Neutrophil (primary cell): Measurements from ENCODE around the gene UBN2.

Experiments
- H3K27ac ChIP-seq: fragments of 200-600 bp; sonication (generic); 2 replicates; pipeline ENCODE4 v1.5.1; 2016; ENCODE audit warnings: mild to moderate bottlenecking, moderate library complexity
- H3K27me3 ChIP-seq: fragments of 200-600 bp; sonication (generic); 2 replicates; pipeline ENCODE4 v1.6.0; 2016; ENCODE audit warnings: mild to moderate bottlenecking
- H3K36me3 ChIP-seq: fragments of 200-600 bp; sonication (generic); 2 replicates; pipeline ENCODE4 v1.5.1; 2017
- H3K4me1 ChIP-seq, 2 experiments: fragments of 200-600 bp in 1 of 2; sonication (generic) in 1 of 2; 1 replicate in 1 of 2; 2 replicates in 1 of 2; pipeline versions ENCODE4 v1.5.1 to v1.6.1; 2013 to 2016; ENCODE audit warnings: low read depth in 1 of 2, low read length in 1 of 2, mild to moderate bottlenecking in 1 of 2, moderate library complexity in 1 of 2; ENCODE audit not compliant: control insufficient read depth in 1 of 2, insufficient read depth in 1 of 2
- H3K4me3 ChIP-seq, 2 experiments: fragments of 200-600 bp in 1 of 2; sonication (generic) in 1 of 2; 1 replicate in 1 of 2; 2 replicates in 1 of 2; pipeline ENCODE4 v1.5.1; 2013 to 2016; ENCODE audit warnings: low read depth in 1 of 2, low read length in 1 of 2, mild to moderate bottlenecking in 1 of 2, moderate library complexity in 1 of 2
- H3K9me3 ChIP-seq: fragments of 200-600 bp; sonication (generic); 2 replicates; pipeline ENCODE4 v1.5.1; 2016
- TF ChIP-seq, protein P1 (sequence below): fragments of 200-600 bp; sonication (generic); IDR thresholded peaks from 2 replicates; pipeline ENCODE4 v1.5.1; 2016; ENCODE audit warnings: antibody characterized with exemption

The UBN2 gene

DNA sequence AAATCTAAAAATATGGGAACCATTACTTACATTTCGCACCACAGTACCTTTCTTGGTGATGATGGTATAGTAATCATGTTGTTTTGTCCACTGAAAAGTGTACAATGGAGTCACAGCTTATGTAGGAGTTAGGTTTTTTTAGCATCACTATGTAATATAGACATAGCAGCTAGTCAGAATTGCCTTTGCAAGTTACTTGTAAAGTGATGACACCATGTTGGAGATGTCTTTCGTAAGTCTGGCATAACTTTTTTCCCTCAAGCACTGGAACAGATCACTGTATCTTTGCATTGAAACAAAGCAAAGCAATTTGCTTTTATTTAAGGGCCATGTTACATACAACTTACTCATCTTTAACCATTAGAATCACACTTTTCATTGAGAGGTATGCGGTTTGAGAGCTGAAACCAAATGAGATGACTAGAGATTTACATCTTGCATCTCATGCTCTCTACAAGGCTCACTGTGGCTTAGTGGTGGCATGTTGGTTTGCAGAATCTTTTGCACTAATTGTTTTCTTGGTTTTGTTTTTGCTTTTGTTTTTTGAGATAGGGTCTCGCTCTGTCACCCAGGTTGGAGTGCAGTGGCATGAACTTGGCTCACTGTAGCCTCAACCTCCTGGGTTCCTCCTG, 18.3 kb downstream of the UBN2 start:
- Histone ChIP-seq H3K36me3 (peaks cover 52% of the 10 kb centered on the region), H3K4me3 (no peak overlapping the region), H3K27ac (no peak overlapping the region), H3K4me1 (no peaks in the 10 kb centered on the region), H3K9me3 (no peaks in the 10 kb centered on the region), H3K27me3 (no peaks in the 10 kb centered on the region)
- TF ChIP-seq, protein P1, sequence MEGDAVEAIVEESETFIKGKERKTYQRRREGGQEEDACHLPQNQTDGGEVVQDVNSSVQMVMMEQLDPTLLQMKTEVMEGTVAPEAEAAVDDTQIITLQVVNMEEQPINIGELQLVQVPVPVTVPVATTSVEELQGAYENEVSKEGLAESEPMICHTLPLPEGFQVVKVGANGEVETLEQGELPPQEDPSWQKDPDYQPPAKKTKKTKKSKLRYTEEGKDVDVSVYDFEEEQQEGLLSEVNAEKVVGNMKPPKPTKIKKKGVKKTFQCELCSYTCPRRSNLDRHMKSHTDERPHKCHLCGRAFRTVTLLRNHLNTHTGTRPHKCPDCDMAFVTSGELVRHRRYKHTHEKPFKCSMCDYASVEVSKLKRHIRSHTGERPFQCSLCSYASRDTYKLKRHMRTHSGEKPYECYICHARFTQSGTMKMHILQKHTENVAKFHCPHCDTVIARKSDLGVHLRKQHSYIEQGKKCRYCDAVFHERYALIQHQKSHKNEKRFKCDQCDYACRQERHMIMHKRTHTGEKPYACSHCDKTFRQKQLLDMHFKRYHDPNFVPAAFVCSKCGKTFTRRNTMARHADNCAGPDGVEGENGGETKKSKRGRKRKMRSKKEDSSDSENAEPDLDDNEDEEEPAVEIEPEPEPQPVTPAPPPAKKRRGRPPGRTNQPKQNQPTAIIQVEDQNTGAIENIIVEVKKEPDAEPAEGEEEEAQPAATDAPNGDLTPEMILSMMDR = no peak

DNA sequence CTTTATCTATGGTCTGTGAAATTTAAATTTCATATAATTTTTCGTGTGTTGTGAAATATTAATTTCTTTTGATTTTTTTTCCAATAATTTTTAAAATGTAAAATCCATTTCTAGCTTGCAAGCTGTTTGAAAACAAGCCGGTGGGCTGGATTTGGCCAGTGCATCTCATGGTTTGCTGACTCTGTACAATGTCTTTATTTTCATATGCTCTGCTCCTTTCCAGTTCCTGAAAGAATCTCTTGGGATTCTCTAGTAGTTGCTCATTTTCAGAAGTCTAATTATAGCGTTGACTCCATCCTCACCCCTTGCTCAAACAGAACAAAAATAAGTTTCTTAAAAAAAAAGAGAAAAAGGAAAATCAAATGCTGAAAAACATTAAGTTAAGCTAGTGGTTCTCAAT, 21.4 kb downstream of the UBN2 start:
- Histone ChIP-seq H3K4me1 (peaks cover 0 to 6% of the 10 kb centered on the region in 2 experiments), H3K4me3 (no peak overlapping the region), H3K27me3 (no peaks in the 10 kb centered on the region), H3K36me3 (peaks cover 34% of the 10 kb centered on the region), H3K9me3 (no peaks in the 10 kb centered on the region), H3K27ac (no peak overlapping the region)
- TF ChIP-seq, protein P1 = no peak

DNA sequence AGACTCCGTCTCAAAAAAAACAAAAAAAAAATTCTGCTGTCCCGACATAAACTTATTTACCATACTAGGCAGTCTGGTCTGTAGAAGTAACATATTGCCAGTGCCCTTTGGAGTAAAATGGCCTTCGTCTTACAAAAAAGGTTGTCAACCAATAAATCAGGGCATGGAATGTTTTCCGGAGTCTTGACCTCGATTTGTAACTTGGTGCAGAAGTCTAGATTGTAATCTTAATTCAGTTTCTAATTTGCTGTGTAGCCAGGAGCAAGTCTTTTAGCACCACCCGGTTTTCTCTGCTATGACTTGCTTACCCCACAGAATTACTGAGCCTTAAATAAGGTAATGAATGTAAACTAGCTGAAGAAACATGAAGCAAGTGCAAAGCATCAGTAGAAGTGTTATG, 23.2 kb downstream of the UBN2 start:
- TF ChIP-seq, protein P1 = no peak
- peaks cover 26% of the 10 kb centered on the region for H3K36me3 ChIP-seq
- no peaks in the 10 kb centered on the region for H3K9me3 ChIP-seq

DNA sequence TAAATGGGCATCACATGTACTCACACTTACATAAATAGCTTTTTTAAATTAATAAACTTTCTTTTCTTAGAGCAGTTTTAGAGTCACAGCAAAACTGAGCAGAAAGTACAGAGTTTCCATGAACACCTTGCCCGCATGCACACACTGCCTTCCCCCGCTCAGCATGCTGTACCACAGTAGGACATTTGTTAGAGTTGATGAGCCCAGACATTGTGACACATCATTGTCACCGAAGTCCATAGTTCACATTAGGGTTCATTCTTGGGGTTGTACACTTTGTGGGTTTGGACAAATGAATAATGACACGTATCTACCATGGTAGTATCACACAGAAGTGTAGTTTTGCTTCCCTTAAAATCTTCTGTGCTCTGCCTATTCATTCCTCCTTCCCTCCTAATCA, 23.7 kb downstream of the UBN2 start:
- no peaks in the 10 kb centered on the region for H3K27me3 ChIP-seq
- H3K27ac ChIP-seq = no peak overlapping the region
- TF ChIP-seq, protein P1 = no peak
- H3K36me3 ChIP-seq = peaks cover 29% of the 10 kb centered on the region
- peaks cover 4 to 6% of the 10 kb centered on the region in 2 experiments for H3K4me1 ChIP-seq
- H3K9me3 ChIP-seq = no peaks in the 10 kb centered on the region
- no peak overlapping the region for H3K4me3 ChIP-seq

More for the DNA sequence above, 23.2 kb downstream of the UBN2 start:
- peaks cover 3 to 6% of the 10 kb centered on the region in 2 experiments for H3K4me1 ChIP-seq
- H3K4me3 ChIP-seq = no peak overlapping the region
- no peak overlapping the region for H3K27ac ChIP-seq
- H3K27me3 ChIP-seq = no peaks in the 10 kb centered on the region

DNA sequence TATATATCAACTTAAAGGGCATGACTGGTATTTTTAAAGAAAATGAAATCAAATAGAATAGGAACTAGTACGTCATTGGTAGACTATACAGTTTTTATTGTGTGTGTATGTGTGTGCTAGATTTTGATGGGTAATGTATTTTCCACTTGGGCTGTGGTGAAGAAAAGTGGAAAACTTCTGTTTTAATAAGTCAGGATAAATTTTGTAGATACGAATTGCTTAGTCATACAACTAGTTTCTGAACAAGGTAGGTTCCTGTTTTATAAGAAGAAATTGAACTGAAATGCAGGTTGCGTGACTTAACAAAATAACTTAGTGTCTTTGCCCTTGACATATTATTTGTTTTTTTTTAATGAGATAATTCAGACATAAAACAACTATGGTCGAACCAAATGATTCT, 24.3 kb downstream of the UBN2 start:
- Histone ChIP-seq H3K9me3 (no peaks in the 10 kb centered on the region), H3K4me1 (peaks cover 4 to 6% of the 10 kb centered on the region in 2 experiments), H3K4me3 (no peak overlapping the region), H3K27me3 (no peaks in the 10 kb centered on the region), H3K27ac (no peak overlapping the region), H3K36me3 (peaks cover 33% of the 10 kb centered on the region)
- TF ChIP-seq, protein P1 = no peak
